HG02938 (cell line): Measurements from ENCODE around the gene HOXB6.

Source experiments
- ATAC-seq: cut with Tn5 transposase; IDR thresholded peaks from one replicate; pipeline ENCODE4 v1.9.1; 2021; ENCODE audit warnings: mild to moderate bottlenecking, moderate library complexity; ENCODE audit not compliant: unreplicated experiment

The HOXB6 gene

DNA sequence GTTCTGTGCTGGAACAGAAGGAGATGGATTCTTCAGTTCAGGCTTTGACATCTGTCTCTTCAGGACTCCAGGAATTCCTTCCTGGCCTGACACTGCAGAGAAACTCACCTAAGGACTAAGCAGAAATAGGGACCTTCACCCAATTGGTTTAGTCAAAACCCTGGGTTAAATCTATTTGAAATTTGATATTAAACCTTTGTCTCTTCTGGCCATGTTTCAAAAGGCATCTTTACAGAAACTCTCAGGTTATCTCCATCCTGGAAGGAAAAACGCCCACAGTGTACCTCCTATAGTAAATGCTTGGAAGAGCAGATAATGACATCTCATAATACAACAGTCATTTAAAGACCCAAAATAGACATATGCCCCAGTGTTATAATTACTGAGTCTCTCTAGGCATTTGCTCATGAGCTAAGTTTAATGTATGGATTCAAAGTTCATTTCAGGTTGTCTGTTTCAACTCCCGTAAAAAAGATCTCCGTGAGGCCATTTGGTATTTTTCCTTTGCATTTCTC, 21.0 kb downstream of the HOXB6 start:
- no peak for ATAC-seq

DNA sequence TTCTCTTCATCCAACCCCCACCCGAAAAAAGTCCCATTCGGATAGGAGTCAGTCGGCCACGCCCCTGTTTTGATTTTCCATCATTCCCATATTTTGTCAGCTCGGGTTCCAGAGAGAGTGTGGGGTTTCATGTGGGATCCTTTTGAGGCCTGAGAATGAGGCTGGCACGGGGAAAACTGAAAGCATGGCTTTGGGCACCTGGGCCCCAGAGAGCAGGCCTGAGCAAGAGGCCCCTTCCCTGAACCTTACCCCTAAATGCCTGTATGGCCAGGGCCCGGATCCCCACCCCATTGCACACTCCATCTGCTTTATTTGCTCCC, 22.1 kb downstream of the HOXB6 start:
- no peak for ATAC-seq

DNA sequence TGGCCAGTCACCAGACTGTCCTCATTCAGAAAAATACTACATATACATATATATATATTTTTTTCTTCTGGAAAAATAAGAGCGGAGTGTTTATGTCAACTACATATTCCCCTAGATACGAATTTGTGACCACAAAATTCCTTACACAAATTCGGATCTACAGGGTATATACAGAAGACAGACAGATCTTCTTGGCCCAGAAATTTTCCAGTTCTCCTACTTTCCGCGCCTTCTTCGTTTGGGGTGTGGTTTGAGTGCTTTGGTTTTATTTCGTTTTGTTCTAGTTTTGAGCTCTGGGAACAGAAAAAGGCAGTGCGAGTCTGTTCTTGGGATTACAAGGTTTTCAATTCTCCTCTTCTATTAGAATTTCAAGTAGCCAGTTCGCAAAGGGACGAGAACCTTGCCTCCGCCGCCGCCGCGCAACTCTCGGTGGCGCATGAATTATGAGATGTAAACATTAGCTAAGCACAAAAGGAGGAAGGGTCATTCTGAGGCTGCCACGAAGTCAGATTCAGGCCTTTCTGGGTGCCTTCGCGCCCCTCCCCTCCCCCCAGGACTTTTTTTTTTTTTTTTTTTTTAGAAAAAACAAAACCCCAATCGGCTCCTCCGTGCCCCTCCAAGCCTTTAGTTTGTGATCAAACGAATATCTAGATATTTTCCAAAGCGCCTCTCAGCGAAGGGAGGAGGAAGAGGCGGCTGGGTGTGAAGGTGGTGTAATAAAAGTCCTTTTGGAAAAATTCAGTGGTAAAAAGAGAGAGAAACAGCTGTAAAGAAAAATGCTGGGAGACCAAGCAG, 24.8 kb downstream of the HOXB6 start:
- no peak for ATAC-seq

DNA sequence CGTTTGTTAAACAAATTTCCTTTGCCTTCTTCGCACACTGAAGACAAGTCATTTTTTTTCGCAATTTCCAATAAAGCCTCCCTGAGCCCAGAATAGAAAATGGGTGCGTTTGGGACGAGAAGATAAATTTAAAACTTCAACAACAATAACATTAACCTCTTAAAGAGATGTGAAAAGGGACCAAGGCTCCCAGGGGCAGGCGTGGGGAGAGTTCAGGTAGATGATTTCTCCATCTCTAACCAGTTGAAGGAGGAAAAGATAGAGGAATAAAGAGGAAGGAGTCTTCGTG, 25.4 kb downstream of the HOXB6 start:
- no peak for ATAC-seq

DNA sequence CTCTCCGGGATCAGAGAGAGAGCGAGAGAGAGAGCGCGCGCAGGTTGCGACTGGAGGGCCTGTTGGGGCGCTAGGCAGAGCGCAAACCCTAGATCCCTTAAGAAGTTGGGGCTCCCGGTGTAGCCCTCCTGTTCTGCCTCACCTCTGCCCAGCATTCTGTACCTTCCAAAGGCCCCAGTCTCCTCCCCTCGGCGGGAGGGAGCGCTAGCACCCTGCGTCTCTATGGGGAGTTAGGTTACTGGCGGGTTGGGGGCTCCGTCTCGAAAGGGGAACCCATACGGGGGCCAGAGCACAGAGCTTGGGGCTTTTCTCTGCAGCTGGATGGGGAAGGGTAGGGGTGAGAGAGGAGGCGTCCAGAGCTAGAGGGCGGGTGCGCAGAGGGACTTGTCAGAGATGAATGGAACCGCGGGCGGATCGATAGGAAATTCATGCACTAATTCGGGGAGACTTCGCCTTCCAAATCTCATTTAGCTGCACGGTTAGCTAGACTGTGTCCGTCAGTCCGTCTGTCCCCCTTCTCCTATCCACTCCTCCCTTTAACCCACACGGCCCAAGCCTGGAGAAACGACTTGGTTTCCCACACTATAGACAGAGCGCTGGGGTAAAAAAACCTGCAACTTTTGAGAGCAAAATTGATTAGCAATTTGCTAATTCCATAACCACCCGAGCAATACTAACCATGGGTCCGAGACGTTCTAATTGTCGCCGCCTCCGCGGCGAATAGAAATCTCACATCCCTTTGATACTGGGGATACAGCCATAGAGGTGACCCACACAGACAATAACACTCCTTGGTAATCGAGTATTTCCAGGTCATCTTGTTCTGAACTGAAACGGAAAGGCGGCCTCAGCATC, 25.9 kb downstream of the HOXB6 start:
- ATAC-seq: peak; percentile 13

DNA sequence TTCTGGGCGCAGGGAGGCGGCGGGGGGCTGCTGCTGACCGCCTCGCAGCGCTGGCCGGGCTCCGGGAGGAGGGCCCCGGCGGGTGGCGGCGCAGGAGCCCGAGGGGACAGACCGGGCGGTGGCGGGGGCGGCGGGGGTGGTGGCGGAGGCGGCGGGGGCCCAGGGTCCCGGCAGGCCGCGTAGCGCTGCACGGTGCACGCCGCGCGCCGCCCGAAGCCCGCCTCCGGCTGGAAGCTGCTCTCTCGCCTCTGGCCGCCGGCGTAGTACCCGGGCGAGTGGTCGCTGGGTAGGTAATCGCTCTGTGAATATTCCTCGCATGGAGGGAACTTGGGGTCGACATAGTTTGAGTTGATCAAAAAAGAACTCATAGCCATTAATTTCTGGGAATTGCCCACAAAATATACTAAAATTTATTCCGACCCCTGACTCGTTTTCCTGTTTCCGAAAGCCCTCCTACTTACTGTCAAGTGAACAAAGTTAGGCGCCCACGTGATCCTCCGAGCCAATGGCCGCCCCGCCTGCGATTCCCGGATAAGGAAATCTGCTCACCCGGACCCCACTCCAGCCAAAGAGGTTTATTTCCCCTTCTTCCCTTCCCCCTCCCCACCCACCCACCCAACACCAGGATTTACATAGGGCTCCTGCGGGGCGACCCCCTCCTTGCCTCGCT, 26.7 kb downstream of the HOXB6 start, which contains the start of gene HOXB4:
TSS of gene HOXB4 (minus strand) at position 405 of the 670 bp plus-strand sequence. CDS start at position 374, 31 bp downstream.
- ATAC-seq: peak; percentile 53

DNA sequence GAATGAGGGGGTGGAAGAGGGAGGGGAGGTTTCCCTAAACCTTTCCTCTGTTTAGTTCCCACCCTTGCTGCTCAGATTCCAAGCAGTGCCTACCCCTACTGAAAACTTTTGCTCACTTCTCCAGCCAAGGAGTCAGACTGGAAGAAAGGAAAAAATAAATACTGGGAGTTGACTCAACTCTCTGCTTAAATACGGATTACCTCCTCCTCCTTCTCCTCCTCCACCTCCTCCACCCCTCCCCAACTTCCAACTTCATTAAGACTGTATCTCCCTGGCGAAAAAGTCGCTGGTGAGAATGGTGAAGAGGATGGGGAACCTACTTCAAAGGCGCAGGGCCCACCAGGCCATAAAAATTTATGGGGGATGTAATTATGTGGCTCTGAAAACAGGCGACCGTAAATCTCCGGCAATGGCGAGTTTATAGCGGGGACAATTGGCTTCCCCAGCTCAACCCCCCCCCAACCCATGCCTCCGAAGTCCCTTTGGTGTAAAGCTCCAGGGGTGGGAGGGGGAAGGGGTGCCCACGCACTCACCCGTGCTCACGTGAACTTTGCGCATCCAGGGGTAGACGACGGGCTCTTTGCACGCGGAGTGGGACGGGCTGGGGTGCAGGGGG, 27.3 kb downstream of the HOXB6 start:
- ATAC-seq: no peak

DNA sequence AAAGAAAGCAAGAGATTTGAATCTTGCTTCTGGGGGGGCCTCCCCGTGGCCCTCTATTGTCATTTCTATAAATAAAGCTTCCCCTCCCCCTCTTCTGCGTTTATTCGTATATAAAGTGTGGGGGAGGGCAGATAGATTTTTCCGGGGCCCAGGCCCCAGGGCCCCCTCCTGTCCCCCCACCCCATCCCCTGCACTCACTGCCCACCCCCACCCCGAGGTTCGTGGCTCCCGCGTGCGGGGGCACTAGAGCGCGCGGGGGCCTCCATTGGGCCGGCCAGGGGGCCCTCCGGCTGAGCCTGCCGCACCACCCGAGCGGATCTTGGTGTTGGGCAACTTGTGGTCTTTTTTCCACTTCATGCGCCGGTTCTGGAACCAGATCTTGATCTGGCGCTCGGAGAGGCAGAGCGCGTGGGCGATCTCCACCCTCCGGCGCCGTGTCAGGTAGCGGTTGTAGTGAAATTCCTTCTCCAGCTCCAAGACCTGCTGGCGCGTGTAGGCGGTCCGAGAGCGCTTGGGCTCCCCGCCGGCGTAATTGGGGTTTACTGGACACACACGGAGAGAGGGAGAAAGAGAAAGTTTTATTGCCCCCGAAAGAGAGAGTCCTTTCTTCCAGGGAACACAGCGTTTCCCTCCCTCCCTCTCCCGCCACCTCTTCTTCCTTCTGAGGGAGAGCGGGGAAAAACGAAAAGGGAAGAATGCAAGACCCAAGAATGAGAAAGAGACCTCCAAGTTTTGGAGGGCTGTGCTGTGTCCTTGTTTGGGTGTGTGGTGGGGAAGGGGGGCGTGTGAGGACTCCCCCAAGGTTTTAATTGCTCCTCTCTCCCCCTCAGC, 28.1 kb downstream of the HOXB6 start:
- ATAC-seq: no peak

DNA sequence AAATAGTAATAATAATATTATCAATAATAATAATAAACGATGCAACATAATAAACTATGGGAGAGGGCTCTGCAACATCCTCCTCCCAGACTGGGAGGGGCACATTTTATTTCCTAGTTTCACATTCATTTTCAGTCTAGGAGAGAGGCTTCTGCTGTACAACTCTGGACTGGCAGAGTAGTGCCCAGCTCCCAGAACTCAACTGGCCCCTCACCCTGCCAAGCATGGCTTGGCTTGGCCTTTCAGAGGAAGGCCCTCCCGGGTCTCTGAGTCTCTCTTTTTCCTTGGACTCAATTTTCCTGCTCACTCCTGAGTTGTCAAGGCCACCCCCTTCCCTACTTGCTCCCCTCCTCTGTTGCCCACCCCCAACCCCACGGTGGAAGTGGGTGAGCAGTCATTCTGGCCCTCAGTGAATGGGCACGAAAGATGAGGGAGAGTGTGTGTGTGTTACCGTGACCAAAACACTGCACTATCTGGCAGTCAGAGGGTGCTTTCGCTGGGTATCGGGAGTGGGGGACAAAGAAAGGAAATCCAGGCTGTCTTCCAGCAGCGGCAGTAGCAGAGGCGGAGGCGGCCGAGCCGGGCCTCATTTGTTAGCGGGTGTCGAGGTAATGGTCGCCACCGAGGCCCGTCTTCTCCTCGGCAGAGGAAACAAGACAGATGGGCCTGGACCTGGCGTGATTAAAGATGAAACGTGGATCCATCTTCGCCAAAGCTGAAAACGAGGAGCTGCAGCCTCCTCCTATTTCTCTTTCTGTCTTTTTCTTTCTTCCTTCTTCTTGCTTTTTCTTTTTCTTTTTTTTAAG, 28.9 kb downstream of the HOXB6 start:
- ATAC-seq: no peak

DNA sequence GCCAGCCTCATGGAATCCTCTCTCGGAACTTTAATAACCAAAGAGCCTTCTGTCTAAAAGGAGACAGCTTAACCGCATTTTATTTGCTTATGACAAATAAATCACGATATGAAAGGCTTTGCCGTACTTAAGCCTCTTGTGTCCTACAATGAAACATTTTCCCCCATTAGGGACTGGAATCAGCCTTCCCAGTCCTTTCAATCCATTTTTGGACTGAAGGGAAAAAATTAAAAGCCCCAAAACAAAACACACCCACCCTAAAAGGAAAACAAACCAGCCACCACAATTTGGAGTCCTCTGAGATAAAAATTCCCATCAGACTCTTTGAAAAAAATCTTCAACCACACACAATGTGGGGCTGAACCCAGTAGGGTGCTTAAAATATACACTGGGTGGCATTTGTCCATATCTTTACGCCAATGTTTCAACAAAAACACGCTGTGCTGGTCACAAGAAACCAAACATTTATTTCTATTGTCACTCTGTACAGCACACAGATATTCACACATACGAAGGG, 29.7 kb downstream of the HOXB6 start:
- no peak for ATAC-seq

DNA sequence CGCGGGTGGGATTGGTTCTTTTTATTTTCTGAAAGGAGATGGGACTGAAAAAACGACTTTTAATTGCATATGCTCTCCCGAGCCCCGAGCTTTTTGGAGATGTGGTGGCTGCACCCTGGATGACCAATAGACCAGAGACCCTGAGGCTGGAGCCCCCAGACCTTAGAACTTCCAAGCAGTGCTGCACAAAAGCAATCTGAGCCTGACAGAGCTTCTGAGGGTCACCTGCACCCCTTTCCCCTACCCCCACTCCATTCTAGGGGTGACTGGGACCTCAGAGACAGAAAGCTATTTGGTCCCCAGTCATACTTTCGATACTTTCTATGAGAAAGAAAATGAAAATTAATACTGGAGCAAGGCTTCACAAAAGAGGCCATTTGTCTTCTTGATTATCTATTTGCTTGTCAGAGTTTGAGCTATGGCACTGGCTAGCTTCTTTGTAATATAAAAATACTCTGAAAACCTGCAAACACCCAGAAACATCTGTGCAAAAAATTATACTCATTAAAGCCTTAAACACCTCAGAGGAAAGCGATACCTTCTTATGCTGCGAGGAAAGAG, 30.2 kb downstream of the HOXB6 start:
- ATAC-seq: no peak

DNA sequence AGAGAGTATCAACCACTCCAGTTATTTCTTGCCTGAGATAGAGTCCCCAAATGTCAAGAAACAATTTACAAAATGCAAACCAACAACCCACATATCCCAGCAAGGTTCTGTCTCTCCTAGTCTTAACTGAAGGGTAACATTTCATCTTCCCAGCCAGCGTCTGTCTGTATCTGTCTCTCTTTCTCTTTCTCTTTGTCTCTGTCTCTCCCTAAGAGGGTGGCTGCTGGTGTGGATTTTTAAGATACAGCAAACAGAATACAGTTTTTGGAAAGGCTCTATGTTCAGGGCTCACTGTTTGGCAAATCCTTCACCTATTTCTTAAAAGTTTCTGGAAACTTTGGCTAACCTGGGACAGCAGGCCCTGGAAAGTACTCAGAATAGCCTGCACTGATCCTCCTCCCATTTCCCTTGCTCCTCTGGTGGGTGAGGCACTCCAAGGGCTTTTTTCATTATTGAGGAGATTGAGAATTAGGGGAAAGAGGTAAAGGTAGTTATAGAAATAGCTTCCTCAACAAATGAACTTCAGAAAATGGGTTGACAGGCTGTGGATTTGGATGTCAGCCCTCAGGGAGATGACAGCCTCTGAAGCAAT, 32.9 kb downstream of the HOXB6 start:
- ATAC-seq: no peak

DNA sequence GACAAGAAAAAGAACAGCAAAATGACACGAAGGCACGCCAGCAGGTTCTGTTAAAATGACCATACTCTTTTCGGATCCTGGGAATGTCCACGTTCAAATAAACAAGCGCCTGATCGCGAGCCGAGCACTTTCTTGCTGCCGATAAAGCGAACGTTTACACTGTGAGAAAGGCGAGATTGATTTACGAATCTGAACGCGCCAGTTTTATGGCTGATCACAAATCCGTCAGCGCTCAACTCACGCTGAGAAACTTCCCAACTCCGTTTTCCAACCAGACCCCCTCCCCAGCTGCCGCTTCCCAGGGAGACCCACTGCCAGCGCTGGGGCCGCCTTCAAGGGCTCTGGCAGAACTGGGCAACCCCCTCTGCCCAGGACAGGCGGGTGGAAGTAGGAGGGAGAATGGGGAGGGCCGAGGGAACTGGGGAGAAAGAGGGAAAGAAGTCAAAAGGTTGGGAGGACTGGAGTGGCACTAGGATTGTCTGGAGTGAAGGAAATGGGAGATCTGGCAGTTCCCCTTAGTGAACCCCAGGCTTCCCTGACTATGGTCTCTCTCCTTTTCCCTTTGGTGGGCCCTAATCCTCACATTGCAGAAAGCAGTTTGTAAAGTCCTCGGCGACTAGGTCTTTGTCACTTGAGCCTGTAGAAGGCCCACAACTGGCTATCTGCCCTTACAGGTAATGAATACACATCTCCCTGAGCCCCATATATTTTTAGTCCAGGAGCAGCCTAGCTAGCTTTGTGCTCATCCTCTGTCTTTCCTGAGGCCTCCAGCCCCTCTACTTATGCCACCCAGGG, 33.6 kb downstream of the HOXB6 start:
- no peak for ATAC-seq

DNA sequence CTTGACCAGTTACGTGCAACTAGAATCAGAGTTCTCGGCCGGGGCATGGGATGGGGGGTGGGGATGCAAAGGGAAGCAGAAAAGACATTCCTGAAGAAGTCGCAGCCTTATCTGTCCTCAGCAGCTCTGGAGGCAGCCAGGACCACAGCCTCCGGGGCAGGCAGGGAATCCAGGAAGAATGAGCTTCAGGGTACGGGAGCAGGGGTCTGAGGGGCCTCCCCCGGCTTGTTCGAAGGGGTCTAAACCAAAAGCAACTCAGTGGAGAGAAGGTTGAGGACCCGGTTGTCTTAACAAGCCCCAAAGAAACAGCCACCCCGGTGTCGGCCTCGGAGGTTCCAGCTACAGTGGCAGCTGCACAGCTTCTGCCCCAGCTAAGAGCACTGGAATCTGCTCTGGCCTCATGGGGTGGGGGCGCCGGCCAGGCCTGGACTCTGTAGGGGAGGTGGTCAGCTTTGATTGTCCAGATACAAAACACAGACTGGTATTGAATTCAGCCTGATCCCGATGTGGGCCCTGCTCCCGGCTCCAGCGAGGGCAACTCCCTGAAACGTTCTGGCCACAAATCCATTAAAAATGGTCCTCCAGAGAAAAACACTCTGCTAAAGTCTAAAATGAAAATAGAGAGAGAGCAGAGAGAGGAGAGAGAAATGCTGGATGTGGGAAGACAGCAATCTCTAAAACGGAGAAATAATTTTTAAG, 34.3 kb downstream of the HOXB6 start:
- no peak for ATAC-seq

DNA sequence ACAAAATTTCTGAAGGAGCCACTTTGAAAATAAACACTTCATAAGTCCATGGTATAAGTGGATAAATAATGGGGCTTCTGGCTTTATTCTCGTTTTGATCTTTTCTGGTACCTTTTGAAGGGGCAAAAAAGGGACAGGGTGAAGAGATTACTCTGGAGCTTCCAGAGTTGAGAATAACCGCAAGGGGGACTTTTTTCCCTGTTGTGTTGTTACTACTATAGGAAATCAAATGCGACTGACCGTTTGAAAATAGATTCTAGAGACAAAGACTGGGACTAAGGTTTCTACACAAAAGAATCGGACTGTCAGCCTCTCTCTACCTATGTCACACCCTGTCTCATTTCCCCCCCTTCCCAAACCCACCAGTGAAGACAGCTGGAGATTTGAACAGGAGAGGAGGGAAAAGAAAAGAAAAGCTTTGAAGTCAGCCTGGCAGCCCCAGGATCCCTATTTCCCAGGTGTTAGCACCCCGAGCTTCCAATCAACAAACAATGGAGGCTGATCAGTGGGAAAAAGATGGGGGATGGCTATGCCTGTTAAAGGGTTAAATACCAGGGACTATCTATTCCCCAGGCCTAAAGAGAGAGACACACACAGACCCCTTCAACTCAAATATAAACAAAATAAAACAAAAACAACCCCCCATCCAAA, 35.0 kb downstream of the HOXB6 start:
- ATAC-seq: no peak

DNA sequence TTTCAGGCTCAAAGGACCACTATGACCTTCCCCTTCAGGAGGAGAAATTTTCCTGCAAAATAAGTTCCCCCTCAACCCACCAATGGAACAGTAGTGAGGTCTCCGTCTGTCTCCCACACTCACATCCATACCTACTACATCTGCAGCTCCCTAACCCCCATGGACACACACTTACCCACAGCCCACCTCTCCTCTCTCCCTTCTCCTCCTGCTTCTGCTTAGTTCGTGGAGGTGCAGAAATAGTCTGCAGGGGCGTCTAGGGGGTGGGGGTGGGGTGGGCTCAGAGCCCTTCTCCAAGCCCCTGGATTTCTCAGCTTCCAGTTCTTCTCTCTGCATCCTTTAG, 35.6 kb downstream of the HOXB6 start:
- ATAC-seq: no peak
